Measurements from ENCODE around the gene GTF2B. TPM values are rescaled to one million over a fixed set of nuclear protein-coding genes. Genes with fewer than 3 reads are reported as not detected.

The GTF2B gene
- total RNA-seq, 4 donors from 2014 or later = 6.0 to 30.4 (median 22.1) TPM

GRCh38 chr1:88900883-88901282 lies 9.5 kb upstream of the GTF2B start:
- 92 to 98% methylated on average over 4 of the region's 4 CpGs for WGBS, 2 donors (ENCODE audit: low coverage in 1 of 2)
- no peaks in the 10 kb centered on the region for H3K27me3 ChIP-seq
- intact Hi-C loops (cut with DNase I; ENCODE audit: low total_unique reads) = no loop called here

GRCh38 chr1:88897070-88897730 lies 5.8 kb upstream of the GTF2B start:
- intact Hi-C loops (cut with DNase I; ENCODE audit: low total_unique reads) = no loop called here
- no peaks in the 10 kb centered on the region for H3K9me3 ChIP-seq
- no peak overlapping the region for H3K27ac ChIP-seq
- TF ChIP-seq CTCF (IDR thresholded peaks at IDR 0.05) (no peak), EP300 (IDR thresholded peaks at IDR 0.05; ENCODE audit: low read depth) (no peak), POLR2AphosphoS5 (IDR thresholded peaks at IDR 0.05) (no peak), POLR2A (IDR thresholded peaks at IDR 0.05) (no peak)
- H3K27me3 ChIP-seq = no peaks in the 10 kb centered on the region
- WGBS, 2 donors (ENCODE audit: low coverage in 1 of 2) = 85 to 92% methylated on average over 1 to 4 of the region's 4 CpGs
- peaks cover 0 to 3% (median 0%) of the 10 kb centered on the region in 4 donors for H3K4me1 ChIP-seq
- H3K36me3 ChIP-seq = no peaks in the 10 kb centered on the region
- no peak overlapping the region for H3K4me3 ChIP-seq
- DNase-seq = no peak
- in situ Hi-C loops (cut with MboI; ENCODE audit: low pct_ligation_motif_present in 1 of 4, low pct_unique_long_range_greater_than_20kb in 1 of 4, low sequenced_read_pairs in 3 of 4) = loop anchor here in 1 of 4 donors (25.0 kb wide), 1 partner anchor 210 kb away; the partner anchor contains the start of gene PKN2

More at GRCh38 chr1:88900883-88901282, 9.5 kb upstream of the GTF2B start:
- no peak for TF ChIP-seq EP300 (IDR thresholded peaks at IDR 0.05; ENCODE audit: low read depth)
- no peak for TF ChIP-seq CTCF (IDR thresholded peaks at IDR 0.05)
- no peak for TF ChIP-seq POLR2A (IDR thresholded peaks at IDR 0.05)
- TF ChIP-seq POLR2AphosphoS5 (IDR thresholded peaks at IDR 0.05) = no peak
- H3K4me1 ChIP-seq = no peaks in the 10 kb centered on the region
- H3K4me3 ChIP-seq = no peak overlapping the region
- H3K36me3 ChIP-seq = no peaks in the 10 kb centered on the region
- no peak for DNase-seq
- H3K9me3 ChIP-seq = no peaks in the 10 kb centered on the region
- in situ Hi-C loops (cut with MboI; ENCODE audit: low pct_ligation_motif_present in 1 of 4, low pct_unique_long_range_greater_than_20kb in 1 of 4, low sequenced_read_pairs in 3 of 4) = no loop called here
- no peak overlapping the region for H3K27ac ChIP-seq

- H3K4me3 ChIP-seq = peak overlapping the region in 3 of 4 donors; percentile 93 to 99 (median 98)
- WGBS, 2 donors (ENCODE audit: low coverage in 1 of 2) = 74 to 80% methylated on average over 10 to 11 of the region's 11 CpGs
- peaks cover 0 to under 1% (median 0%) of the 10 kb centered on the region in 4 donors for H3K36me3 ChIP-seq
- H3K9me3 ChIP-seq = no peaks in the 10 kb centered on the region
- H3K27me3 ChIP-seq = no peaks in the 10 kb centered on the region
- TF ChIP-seq POLR2A (IDR thresholded peaks at IDR 0.05) (no peak), POLR2AphosphoS5 (IDR thresholded peaks at IDR 0.05) (no peak), EP300 (IDR thresholded peaks at IDR 0.05; ENCODE audit: low read depth) (no peak), CTCF (IDR thresholded peaks at IDR 0.05) (no peak)
- intact Hi-C loops (cut with DNase I; ENCODE audit: low total_unique reads) = no loop called here
- H3K27ac ChIP-seq = peak overlapping the region in 3 of 4 donors; percentile 98 to 99 (median 98)
- DNase-seq = no peak
- peaks cover 11 to 31% (median 21%) of the 10 kb centered on the region in 4 donors for H3K4me1 ChIP-seq
- in situ Hi-C loops (cut with MboI; ENCODE audit: low pct_ligation_motif_present in 1 of 4, low pct_unique_long_range_greater_than_20kb in 1 of 4, low sequenced_read_pairs in 3 of 4) = loop anchor here in 1 of 4 donors (25.0 kb wide), 1 partner anchor 205 kb away; the partner anchor contains the start of gene PKN2
Observed at GRCh38 chr1:88892357-88892877, 1.1 kb upstream of the GTF2B start.

- intact Hi-C loops (cut with DNase I; ENCODE audit: low total_unique reads) (no loop called here), in situ Hi-C loops (cut with MboI; ENCODE audit: low pct_ligation_motif_present in 1 of 4, low pct_unique_long_range_greater_than_20kb in 1 of 4, low sequenced_read_pairs in 3 of 4) (loop anchor here in 1 of 4 donors (25.0 kb wide), 1 partner anchor 205 kb away; the partner anchor contains the start of gene PKN2)
- no peaks in the 10 kb centered on the region for H3K9me3 ChIP-seq
- WGBS, 2 donors (ENCODE audit: low coverage in 1 of 2) = 30 to 38% methylated on average over 8 to 10 of the region's 10 CpGs
- peak overlapping the region; percentile 41 to 99 (median 96) for H3K4me3 ChIP-seq
- peaks cover 11 to 31% (median 21%) of the 10 kb centered on the region in 4 donors for H3K4me1 ChIP-seq
- DNase-seq = no peak
- H3K36me3 ChIP-seq = peaks cover 0 to 5% (median 2%) of the 10 kb centered on the region in 4 donors
- H3K27ac ChIP-seq = peak overlapping the region; percentile 91 to 99 (median 98)
- TF ChIP-seq POLR2A (IDR thresholded peaks at IDR 0.05) = no peak
- no peak for TF ChIP-seq EP300 (IDR thresholded peaks at IDR 0.05; ENCODE audit: low read depth)
- TF ChIP-seq CTCF (IDR thresholded peaks at IDR 0.05) = no peak
- TF ChIP-seq POLR2AphosphoS5 (IDR thresholded peaks at IDR 0.05) = no peak
- H3K27me3 ChIP-seq = no peaks in the 10 kb centered on the region
Observed at GRCh38 chr1:88891951-88892340, 579 bp upstream of the GTF2B start.

All from transverse colon (tissue), 4 donors.